ENCODE data around the gene CD72.
A peak's percentile ranks its signal among the peaks of the same experiment; 100 is the strongest.
"Not testable (repeated sequence)": the region's sequence is repeated elsewhere in the genome, so short reads cannot be mapped to it uniquely, and the experiment has no call there.

The CD72 gene

DNA sequence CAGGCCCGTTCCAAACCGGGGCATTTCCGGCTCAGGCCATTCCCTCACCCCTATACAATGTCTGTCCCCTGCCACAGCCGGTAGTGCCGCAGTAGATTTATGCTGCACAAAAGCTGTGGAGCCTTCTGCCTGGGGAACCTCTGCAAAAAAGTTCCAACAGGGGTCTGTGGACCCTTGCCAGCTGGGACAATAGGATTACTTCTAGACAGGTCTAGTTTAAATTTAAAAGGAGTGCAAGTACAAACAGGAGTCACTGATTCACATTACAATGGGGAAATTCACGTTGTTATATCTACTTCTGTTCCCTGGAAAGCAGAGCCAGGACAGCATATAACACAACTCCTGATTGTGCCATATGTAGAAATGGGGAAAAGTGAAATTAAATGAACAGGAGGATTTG is 34.7 kb downstream of the CD72 start:
- not testable (repeated sequence) for DNase-seq

DNA sequence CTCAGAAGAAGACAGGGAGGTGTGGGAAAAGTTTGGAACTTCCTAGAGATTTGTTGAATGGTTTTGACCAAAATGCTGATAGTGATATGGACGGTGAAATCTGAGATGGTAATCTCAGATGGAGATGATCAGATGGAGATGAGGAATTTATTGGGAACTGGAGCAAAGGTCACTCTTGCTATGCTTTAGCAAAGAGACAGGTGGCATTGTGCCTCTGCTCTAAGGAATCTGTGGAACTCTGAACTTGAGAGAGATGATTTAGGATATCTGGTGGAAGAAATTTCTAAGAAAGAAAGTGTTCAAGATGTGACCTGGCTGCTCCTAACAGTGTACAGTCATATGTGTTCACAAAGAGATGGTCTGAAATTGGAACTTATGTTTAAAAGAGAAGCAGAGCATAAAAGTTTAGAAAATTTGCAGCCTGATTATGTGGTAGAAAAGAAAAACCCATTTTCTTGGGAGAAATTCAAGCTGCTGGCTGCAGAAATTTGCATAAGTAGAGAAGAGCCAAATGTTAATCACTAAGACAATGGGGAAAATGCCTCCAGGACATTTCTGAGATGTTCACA is 38.5 kb downstream of the CD72 start:
- not testable (repeated sequence) for DNase-seq

DNA sequence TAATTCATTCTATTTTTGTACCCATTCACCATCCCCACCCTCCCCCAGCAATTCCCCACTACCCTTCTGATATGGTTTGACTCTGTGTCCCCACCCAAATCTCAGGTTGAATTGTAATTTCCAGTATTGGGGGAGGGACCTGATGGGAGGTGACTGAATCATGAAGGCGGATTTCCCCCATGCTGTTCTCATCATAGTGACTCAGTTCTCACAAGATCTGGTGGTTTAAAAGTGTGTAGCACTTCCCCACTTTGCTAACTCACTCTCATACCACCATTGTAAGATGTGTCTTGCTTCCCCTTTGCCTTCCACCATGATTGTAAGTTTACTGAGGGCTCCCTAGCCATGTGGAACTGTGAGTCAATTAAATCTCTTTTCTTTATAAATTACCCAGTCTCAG is 39.1 kb downstream of the CD72 start:
- no peak for DNase-seq

DNA sequence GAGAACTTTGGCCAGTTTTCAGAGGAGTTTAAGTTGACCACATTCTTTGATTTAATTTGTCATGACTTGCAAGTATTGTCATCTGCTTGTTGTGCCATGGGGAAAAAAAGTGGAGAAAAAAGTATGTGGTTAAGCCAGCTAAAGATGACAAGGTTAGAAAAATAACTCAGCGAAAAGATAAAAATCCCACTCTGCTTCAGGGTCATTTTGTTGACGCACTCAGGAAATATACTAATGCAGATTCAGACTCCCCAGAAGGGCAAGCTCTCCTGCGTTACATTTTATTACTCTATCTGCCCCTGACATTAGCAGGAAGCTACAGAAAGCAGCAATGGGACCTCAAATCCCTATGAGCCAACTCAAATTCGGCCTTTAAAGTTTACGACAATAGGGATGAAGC is 40.7 kb downstream of the CD72 start:
- no peak for DNase-seq

DNA sequence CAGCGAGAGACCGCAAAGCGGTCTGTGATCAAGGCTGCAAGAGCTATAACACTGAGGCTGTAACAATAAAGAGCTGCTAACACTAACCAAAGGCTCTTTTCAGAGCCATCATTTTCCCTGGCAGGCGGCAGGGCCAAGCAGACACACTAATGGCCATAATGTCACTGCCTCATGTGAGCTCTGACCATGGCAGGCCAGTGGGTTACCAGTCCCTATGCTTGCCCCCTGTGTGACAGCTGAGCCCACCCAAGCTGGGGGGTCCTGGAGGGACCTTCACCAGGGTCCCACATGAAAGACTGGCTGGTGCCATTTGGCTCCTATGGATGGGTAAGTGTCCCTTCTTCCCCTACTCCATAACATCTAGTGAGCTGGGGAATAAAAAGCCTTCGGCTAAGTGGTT is 42.7 kb downstream of the CD72 start:
- no peak for DNase-seq

DNA sequence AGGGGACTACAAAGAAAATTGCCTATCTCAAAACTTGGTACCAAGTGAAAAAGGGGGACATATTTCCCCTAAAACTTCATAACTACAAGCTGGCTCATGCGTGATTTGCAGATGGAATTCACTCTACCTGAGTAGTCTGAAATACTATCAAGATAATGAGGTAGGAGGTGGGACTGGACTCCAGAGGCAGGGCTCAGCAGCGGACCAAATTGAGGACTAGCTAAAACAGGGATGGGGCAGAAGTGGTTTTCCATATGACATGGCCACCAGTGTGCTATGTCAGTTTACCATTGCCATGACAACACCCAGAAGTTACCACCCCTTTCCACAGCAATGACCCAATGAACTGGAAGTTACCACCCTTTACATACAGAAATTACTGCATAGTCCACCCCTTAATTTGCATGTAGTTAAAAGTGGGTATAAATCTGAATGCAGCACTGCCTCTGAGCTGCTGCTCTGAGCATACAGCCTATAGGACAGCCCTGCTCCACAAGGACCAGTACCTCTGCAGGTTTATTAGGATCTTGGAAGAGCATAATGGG is 43.6 kb downstream of the CD72 start:
- no peak for DNase-seq

DNA sequence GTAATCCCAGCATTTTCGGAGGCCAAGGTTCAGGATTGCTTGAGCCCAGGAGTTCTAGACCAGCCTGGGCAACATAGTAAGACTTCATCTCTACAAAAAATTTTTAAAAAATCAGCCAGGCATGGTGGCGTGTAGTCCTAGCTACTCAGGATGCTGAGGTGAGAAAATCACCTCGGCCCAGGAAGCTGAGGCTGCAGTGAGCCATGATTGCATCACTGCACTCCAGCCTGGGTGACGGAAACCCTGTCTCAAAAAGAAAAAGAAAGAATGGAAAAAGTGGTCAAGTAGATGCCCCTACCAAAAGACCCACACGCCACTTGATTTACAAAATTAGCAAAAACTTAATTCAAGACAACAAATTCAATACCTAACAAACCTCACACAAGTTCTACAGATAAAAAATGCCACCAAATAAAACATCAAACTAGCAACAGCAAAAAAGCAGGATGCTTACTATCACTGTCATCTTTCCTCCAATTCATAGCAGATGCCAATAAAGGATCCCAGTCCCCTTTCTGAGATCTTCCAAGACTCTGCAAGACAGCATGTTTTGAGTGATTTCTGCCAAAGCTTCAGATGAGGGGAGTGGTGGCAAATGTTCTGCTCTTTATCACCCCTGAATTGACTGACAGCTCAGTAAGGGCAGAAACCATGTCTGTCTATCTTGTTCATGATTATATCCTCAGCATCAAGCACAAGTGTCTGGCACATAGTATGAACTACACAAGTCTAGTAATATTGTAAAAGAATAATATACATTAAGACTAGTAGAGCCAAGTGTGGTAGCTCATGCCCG is 47.3 kb downstream of the CD72 start:
- DNase-seq = no peak

DNA sequence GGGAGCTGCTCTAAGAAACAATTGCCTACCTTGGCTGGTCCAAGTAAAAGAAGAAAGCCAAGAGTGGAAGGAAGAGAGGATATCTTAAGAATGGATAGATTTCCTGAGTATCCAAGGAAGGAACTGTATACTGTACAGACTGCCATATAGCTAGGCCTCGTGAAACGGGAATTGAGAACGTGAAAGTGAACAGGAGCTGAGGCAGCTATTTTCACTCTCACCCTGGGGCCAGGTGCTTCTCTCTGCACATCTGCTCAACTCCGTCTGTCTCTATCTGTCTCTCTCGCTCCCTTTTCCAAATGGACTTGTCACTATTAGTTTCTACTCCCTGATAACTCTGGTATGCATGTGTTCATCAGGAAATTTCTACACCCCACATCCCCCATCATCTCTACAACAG is 49.0 kb downstream of the CD72 start:
- no peak for DNase-seq

DNA sequence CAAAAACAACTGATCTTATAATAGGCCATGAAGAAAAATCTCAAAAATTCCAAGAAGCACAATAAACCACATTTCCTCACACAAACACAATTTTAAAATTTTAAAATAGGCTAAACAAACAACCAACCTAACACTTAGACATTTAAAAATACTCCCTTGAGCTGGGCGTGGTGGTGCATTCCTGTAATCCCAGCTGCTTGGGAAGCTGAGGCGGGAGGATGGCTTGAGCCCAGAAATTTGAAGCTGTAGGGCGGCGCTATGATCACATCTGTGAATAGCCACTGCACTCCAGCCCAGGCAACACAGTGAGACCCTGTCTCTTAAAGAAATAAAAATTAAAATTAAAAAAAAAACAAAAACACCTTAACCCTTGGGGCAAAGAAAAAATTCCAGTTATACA is 50.0 kb downstream of the CD72 start:
- no peak for DNase-seq

DNA sequence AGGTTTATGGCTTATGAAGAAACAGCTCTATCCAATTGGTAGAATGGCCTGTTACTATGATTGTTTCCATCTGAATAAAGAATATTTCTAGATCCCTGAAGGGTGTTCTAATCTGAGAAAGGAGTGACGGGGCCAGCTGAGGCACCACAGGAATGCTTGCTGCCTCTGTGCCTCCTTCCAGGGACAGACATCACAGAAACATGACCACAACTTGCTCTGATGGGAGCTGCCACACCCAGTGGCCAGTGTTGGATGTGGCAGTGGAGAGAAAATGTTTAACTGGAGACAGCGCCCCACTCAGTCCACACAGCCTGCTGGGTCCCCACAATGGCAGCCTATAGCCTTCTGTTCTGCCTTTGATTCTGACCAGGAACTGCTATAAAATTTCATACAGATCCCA is 51.8 kb downstream of the CD72 start:
- peak; percentile 24 for DNase-seq

DNA sequence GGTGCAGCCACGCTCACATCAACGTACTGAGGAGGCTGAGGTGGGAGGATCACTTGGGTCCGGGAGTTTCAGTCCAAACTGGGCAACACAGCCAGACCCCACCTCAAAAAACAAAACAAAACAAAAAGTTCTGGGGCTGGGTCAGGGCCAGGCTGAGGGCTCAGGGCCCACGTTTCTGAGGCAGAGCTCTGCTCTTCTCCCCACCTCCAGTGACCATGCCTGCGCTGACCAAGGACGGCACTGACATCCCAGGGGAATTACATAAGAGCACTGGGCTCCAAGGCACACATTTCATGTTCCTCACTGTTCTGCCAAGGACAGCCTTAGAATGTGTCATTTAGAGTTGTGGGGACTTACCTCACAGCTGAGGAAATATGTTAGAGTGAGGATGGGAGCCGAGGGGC is 53.6 kb downstream of the CD72 start:
- no peak for DNase-seq

DNA sequence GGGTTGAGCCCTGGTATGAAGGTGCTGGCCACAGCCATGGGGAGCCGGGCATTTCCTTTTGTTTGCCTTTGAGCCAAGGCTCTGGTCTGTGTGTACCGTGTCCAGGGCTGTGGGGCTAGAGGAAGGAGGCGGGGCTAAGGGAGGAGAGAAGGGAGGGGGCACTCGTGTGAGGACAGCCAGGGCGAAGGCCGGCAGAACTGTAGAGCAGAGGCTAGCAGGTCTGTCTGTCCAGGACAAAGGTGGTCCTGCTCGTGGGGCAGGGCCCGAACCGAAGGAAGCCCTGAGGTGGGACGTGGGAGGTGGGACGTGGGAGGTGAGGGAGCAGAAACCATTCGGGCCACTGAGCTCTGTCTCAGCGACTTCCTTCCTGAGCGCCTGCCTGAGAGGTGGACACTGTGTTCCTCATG is 54.4 kb downstream of the CD72 start:
- no peak for DNase-seq

DNA sequence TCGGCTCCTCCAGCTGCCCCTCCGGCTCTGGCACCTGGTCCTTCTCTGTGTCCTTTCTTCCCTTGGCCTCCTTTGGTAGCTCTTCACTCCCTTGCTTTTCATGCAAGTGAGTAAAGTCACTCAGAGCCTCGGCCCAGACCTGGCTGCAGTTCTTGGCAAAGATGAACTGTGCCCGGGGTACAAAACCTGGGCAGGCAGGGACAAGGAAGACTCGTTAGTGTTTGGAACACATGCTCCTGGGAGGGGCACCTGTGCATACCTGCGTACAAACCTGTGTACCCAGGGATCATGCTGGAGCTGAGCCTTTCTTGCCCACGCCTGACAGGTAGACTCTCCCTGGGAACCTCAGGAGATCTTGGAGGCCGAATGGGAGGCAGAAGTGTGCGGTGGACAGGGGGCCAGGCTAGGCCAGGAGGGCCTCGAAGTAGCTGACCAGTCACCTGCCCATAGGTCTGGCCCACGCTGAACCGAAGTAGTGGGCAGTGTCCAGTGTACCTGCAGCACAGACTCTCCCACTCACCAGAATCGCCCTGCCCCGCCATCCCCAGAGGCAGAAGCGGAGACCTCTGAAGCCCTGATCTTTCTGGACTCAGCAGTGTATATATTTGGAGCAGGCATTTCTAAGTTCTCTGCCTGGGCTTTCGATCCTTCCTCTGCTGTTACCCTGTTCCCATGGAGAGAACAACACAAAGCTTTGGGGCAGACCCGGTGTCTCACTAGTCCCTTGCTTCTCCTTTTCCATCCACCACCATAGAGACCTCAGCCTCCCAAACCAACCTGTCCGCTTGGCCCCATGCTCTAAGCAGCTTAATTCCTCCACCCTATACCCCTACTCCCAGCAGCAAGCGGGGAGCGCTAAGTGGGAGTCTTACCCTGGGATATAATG is 55.1 kb downstream of the CD72 start:
- DNase-seq = no peak

DNA sequence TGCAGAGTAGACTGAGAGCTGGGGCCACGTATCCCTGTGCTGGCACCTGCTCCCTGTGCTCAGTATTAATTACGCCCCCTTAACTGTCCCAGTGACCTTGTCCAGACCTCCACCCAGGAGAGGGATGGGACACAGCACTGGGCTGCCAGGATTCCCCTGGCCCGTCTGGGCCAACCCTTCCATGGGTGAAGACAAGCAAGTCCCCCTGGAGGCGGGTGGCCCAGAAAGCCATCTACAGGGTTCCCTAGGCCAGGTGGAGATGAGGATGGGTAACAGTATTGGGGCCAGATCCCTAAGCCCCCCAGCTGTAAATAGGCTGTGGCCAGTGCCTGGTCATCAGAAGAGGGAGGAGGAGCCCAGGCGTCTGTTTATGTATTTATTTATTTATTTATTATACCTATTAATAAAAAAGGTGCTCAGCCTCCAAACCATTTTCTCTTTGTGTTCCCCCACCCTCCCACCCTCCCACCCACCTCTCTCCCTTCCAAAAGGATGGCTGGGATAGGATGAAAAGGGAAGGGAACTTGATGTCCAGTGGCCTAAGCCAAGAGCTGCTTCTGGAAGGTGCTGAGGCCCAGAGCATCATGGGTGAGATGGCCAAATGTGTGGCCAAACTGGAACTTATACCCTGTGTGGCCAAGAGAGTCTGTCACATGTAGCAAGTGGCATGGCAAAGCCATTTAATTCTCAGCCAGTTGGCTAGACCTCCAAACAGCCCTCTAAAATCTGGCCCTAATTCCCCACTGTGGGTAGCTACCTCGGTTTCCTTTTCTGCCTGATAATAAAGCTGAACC is 56.5 kb downstream of the CD72 start:
- no peak for DNase-seq

DNA sequence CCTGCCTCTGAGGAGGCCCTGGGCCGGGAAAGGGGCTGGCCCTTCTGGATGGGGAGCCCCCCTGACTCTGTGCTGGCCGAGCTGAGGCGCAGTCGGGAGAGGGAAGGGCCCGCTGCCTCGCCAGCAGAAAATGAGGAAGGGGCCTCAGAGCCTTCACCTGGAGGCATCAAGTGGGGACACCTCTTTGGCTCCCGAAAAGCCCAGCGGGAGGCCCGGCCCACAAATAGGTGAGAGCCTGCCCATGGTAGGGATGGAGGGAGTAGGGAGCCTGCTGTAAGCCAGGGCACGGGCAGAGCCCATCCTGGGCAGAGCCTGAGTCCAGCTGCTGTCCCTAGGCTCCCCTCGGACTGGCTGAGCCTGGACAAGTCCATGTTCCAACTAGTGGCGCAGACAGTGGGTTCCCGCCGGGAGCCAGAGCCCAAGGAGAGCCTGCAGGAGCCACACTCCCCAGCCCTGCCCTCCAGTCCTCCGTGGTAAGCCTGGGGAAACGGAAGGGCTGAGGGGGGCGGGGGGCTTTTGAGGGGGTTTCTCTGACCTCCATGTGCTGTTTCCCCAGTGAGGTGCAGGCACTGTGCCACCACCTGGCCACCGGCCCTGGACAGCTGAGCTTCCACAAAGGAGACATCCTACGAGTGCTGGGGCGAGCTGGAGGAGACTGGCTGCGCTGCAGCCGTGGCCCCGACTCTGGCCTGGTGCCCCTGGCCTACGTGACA is 57.4 kb downstream of the CD72 start:
- DNase-seq = no peak
